Immature natural killer cell (primary cell): ENCODE results near the gene ISG20L2. TPM values are rescaled to one million over a fixed set of nuclear protein-coding genes. Genes with fewer than 3 reads are reported as not detected.
"Not testable (repeated sequence)": the region's sequence is repeated elsewhere in the genome, so short reads cannot be mapped to it uniquely, and the experiment has no call there.

Experiments used
- DNase-seq, 3 donors: peaks; one replicate each; pipeline ENCODE4 v3.0.0; 2022; ENCODE audit warnings: mixed read lengths in 1 of 3
- H3K27ac Mint-ChIP-seq, 6 donors: one replicate each; pipeline ENCODE4 v1.8.0; 2020; ENCODE audit warnings: mixed read lengths in 6 of 6, mild to moderate bottlenecking in 5 of 6, inconsistent platforms in 4 of 6, moderate library complexity in 3 of 6
- H3K27me3 Mint-ChIP-seq, 3 donors: one replicate each; pipeline ENCODE4 v1.8.0; 2020 to 2021; ENCODE audit warnings: low read depth in 3 of 3, mild to moderate bottlenecking in 3 of 3, mixed read lengths in 3 of 3, moderate library complexity in 3 of 3, inconsistent platforms in 1 of 3
- H3K36me3 Mint-ChIP-seq, 3 donors: one replicate each; pipeline ENCODE4 v1.8.0; 2020; ENCODE audit warnings: mixed read lengths in 3 of 3, inconsistent platforms in 2 of 3, mild to moderate bottlenecking in 2 of 3
- H3K4me1 Mint-ChIP-seq, 2 donors: one replicate each; pipeline ENCODE4 v1.8.0; 2020; ENCODE audit warnings: inconsistent platforms in 2 of 2, mild to moderate bottlenecking in 2 of 2, mixed read lengths in 2 of 2, moderate library complexity in 1 of 2
- H3K4me3 Mint-ChIP-seq, 5 donors: one replicate each; pipeline ENCODE4 v1.8.0; 2020; ENCODE audit warnings: mild to moderate bottlenecking in 5 of 5, mixed read lengths in 5 of 5, inconsistent platforms in 3 of 5, moderate library complexity in 3 of 5
- H3K9me3 Mint-ChIP-seq, 6 donors: one replicate each; pipeline ENCODE4 v1.8.0; 2020; ENCODE audit warnings: mild to moderate bottlenecking in 6 of 6, mixed read lengths in 6 of 6, inconsistent platforms in 4 of 6, moderate library complexity in 3 of 6
- polyA plus RNA-seq, 3 donors: library from polyadenylated mRNA; unstranded; fragments of 300-500 nt; fragmentation: Illumina TruSeq; gene quantifications; one replicate each; pipeline ENCODE4 v1.2.3, GENCODE V29; 2021

ISG20L2 gene
- polyA plus RNA-seq, 3 donors from 2014 or later = 9.3 to 34.1 (median 15.8) TPM

- no peak overlapping the region for H3K27ac Mint-ChIP-seq
- peaks cover 0 to 2% (median 0%) of the 10 kb centered on the region in 3 donors for H3K27me3 Mint-ChIP-seq
- H3K4me1 Mint-ChIP-seq = peaks cover 20 to 26% of the 10 kb centered on the region in 2 donors
Measured at GRCh38 chr1:156765666-156766065, 37.1 kb upstream of the ISG20L2 start.

GRCh38 chr1:156765136-156765535 lies 36.6 kb upstream of the ISG20L2 start:
- H3K27ac Mint-ChIP-seq, H3K36me3 Mint-ChIP-seq, H3K27me3 Mint-ChIP-seq, DNase-seq, H3K9me3 Mint-ChIP-seq, H3K4me3 Mint-ChIP-seq: not testable (repeated sequence)
- peaks cover 17 to 21% of the 10 kb centered on the region in 2 donors for H3K4me1 Mint-ChIP-seq

More at GRCh38 chr1:156765666-156766065, 37.1 kb upstream of the ISG20L2 start:
- no peak overlapping the region for H3K4me3 Mint-ChIP-seq
- H3K36me3 Mint-ChIP-seq = peaks cover 0 to 5% (median under 1%) of the 10 kb centered on the region in 3 donors
- no peaks in the 10 kb centered on the region for H3K9me3 Mint-ChIP-seq
- DNase-seq = no peak

GRCh38 chr1:156760796-156761104 lies 32.2 kb upstream of the ISG20L2 start:
- DNase-seq = no peak
- Mint-ChIP-seq H3K4me3 (no peak overlapping the region), H3K27me3 (no peaks in the 10 kb centered on the region), H3K27ac (no peak overlapping the region), H3K36me3 (no peaks in the 10 kb centered on the region), H3K9me3 (no peaks in the 10 kb centered on the region), H3K4me1 (no peaks in the 10 kb centered on the region)

- Mint-ChIP-seq H3K27ac (no peak overlapping the region), H3K27me3 (no peaks in the 10 kb centered on the region), H3K4me1 (no peaks in the 10 kb centered on the region), H3K9me3 (no peaks in the 10 kb centered on the region), H3K4me3 (no peak overlapping the region), H3K36me3 (no peaks in the 10 kb centered on the region)
- DNase-seq = no peak
Measured at GRCh38 chr1:156760092-156760795, 31.7 kb upstream of the ISG20L2 start.

GRCh38 chr1:156757572-156758253 lies 29.1 kb upstream of the ISG20L2 start:
- not testable (repeated sequence) for DNase-seq, H3K27ac Mint-ChIP-seq, H3K4me1 Mint-ChIP-seq, H3K4me3 Mint-ChIP-seq, H3K27me3 Mint-ChIP-seq, H3K36me3 Mint-ChIP-seq, H3K9me3 Mint-ChIP-seq

- Mint-ChIP-seq H3K27me3 (peaks cover 0 to 3% (median 0%) of the 10 kb centered on the region in 3 donors), H3K36me3 (no peaks in the 10 kb centered on the region), H3K4me1 (peaks cover 14% of the 10 kb centered on the region in 2 donors), H3K9me3 (no peaks in the 10 kb centered on the region), H3K4me3 (no peak overlapping the region), H3K27ac (no peak overlapping the region)
- DNase-seq = no peak
Measured at GRCh38 chr1:156756355-156756754, 27.8 kb upstream of the ISG20L2 start.

GRCh38 chr1:156755527-156755950 lies 27.0 kb upstream of the ISG20L2 start:
- no peaks in the 10 kb centered on the region for H3K9me3 Mint-ChIP-seq
- no peak overlapping the region for H3K4me3 Mint-ChIP-seq
- DNase-seq = no peak
- no peak overlapping the region for H3K27ac Mint-ChIP-seq
- peaks cover 17 to 18% of the 10 kb centered on the region in 2 donors for H3K4me1 Mint-ChIP-seq
- no peaks in the 10 kb centered on the region for H3K36me3 Mint-ChIP-seq
- peaks cover 0 to 5% (median 2%) of the 10 kb centered on the region in 3 donors for H3K27me3 Mint-ChIP-seq

- Mint-ChIP-seq H3K9me3 (no peaks in the 10 kb centered on the region), H3K4me3 (no peak overlapping the region), H3K36me3 (no peaks in the 10 kb centered on the region), H3K4me1 (peaks cover 31% of the 10 kb centered on the region in 2 donors), H3K27ac (no peak overlapping the region), H3K27me3 (peaks cover 0 to 5% (median 4%) of the 10 kb centered on the region in 3 donors)
- no peak for DNase-seq
Measured at GRCh38 chr1:156754219-156754618, 25.7 kb upstream of the ISG20L2 start.

- no peak for DNase-seq
- Mint-ChIP-seq H3K36me3 (no peaks in the 10 kb centered on the region), H3K27me3 (peaks cover 0 to 7% (median 5%) of the 10 kb centered on the region in 3 donors), H3K4me1 (peaks cover 43 to 44% of the 10 kb centered on the region in 2 donors), H3K4me3 (peak overlapping the region; percentile 92 to 94 (median 93)), H3K27ac (peak overlapping the region; percentile 59 to 95 (median 92)), H3K9me3 (no peaks in the 10 kb centered on the region)
Measured at GRCh38 chr1:156752843-156753482, 24.4 kb upstream of the ISG20L2 start.

- H3K9me3 Mint-ChIP-seq = no peaks in the 10 kb centered on the region
- H3K36me3 Mint-ChIP-seq = no peaks in the 10 kb centered on the region
- H3K27ac Mint-ChIP-seq = peak overlapping the region; percentile 85 to 95 (median 92)
- peaks cover under 1 to 10% (median 6%) of the 10 kb centered on the region in 3 donors for H3K27me3 Mint-ChIP-seq
- peak overlapping the region; percentile 92 to 94 (median 93) for H3K4me3 Mint-ChIP-seq
- DNase-seq = peak; percentile 91 to 93 (median 91)
- peaks cover 51 to 53% of the 10 kb centered on the region in 2 donors for H3K4me1 Mint-ChIP-seq
Measured at GRCh38 chr1:156751757-156752481, 23.4 kb upstream of the ISG20L2 start.

- H3K4me1 Mint-ChIP-seq = peaks cover 56 to 57% of the 10 kb centered on the region in 2 donors
Measured at GRCh38 chr1:156751451-156751756, 22.8 kb upstream of the ISG20L2 start, which contains the start of gene HDGF. HDGF (minus strand) TSS chr1:156751675; CDS start chr1:156751429, 246 bp downstream.

GRCh38 chr1:156750711-156751450 lies 22.3 kb upstream of the ISG20L2 start:
- Mint-ChIP-seq H3K9me3 (no peaks in the 10 kb centered on the region), H3K36me3 (peaks cover 0 to under 1% (median 0%) of the 10 kb centered on the region in 3 donors), H3K27ac (peak overlapping the region; percentile 91 to 97 (median 95)), H3K4me1 (peaks cover 62% of the 10 kb centered on the region in 2 donors), H3K4me3 (peak overlapping the region; percentile 87 to 97 (median 93)), H3K27me3 (peaks cover 6 to 10% (median 8%) of the 10 kb centered on the region in 3 donors)
- DNase-seq = no peak

More at GRCh38 chr1:156751451-156751756, 22.8 kb upstream of the ISG20L2 start, which contains the start of gene HDGF:
- Mint-ChIP-seq H3K27ac (peak within 1 kb of the TSS; percentile 91 to 97 (median 95)), H3K27me3 (peaks cover 5 to 10% (median 7%) of the 10 kb centered on the region in 3 donors), H3K9me3 (no peaks in the 10 kb centered on the region), H3K36me3 (no peaks in the 10 kb centered on the region), H3K4me3 (peak within 1 kb of the TSS; percentile 92 to 97 (median 93))
- no peak for DNase-seq

GRCh38 chr1:156750191-156750672 lies 21.7 kb upstream of the ISG20L2 start:
- Mint-ChIP-seq H3K27me3 (peaks cover 6 to 10% (median 8%) of the 10 kb centered on the region in 3 donors), H3K9me3 (no peaks in the 10 kb centered on the region), H3K4me1 (peaks cover 68 to 69% of the 10 kb centered on the region in 2 donors), H3K4me3 (peak overlapping the region; percentile 87 to 97 (median 93)), H3K27ac (peak overlapping the region; percentile 91 to 97 (median 95)), H3K36me3 (peaks cover 0 to 4% (median 0%) of the 10 kb centered on the region in 3 donors)
- DNase-seq = no peak
